ENCODE measurements around the gene PARP12. TPM values are rescaled to one million over a fixed set of nuclear protein-coding genes. Genes with fewer than 3 reads are reported as not detected.

Gene PARP12
- total and polyA plus RNA-seq, 4 donors: 30.0 to 56.8 (median 47.6) TPM

DNA sequence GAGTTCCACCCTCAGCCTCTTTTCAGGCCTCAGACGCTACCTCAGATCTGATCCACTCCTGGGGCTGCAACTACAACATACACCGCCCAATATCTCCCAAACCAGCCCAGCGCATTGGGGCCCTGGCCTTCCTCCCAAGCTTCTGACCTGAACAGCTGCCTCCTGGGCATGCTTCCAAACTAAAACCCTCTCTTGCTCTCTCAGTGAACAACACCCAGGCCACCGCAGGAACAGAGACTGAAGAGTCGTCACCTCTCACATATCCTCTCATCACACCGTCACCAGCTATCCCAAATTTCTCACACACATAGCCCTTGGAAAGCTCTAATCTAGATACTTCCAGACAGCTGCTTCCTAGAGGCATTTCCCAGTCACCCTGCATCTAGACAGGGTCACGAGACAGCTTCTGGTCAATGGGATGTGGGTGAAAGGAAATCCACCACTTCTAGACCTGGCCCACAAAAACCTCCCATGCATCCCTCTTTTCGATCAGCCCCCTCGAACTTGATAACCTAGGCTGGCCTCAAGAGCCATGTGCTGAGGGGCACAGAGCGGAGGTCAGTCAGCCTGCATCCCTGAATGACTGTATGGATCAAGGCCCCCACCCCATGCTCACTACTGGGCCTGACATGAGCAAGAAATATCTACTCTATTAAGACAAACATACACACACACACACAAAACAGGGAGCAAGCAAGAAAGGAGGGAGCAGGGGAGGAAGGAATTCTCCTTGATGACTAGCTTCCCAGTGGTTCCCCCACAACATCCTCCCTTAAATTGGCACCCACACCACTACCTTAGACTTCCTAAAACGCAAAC, 1.8 kb downstream of the PARP12 start:
- peak; percentile 80 to 89 (median 85) for DNase-seq
- Histone ChIP-seq H3K27ac (ENCODE audit: low read depth in 1 of 2, low read length in 1 of 2) (peak overlapping the region; percentile 81 to 99), H3K9ac (ENCODE audit: insufficient read depth in 1 of 2, low read length in 2 of 2) (no peak overlapping the region), H3K4me3 (peak overlapping the region; percentile 94), H3K9me3 (ENCODE audit: control insufficient read depth in 4 of 4, insufficient read depth in 3 of 4, low read length in 3 of 4) (no peaks in the 10 kb centered on the region), H3K36me3 (ENCODE audit: control insufficient read depth in 4 of 4, insufficient read depth in 4 of 4, low read length in 4 of 4) (peaks cover 0 to 9% (median 0%) of the 10 kb centered on the region in 4 donors), H3K27me3 (ENCODE audit: control insufficient read depth in 3 of 3, insufficient read depth in 3 of 3, low read length in 2 of 3) (no peaks in the 10 kb centered on the region), H3K4me1 (ENCODE audit: control insufficient read depth in 5 of 5, insufficient read depth in 5 of 5, low read length in 5 of 5) (peaks cover 5 to 27% (median 10%) of the 10 kb centered on the region in 5 donors)
- ATAC-seq (ENCODE audit: insufficient read depth, low FRiP score): no peak
- TF ChIP-seq, protein P1, sequence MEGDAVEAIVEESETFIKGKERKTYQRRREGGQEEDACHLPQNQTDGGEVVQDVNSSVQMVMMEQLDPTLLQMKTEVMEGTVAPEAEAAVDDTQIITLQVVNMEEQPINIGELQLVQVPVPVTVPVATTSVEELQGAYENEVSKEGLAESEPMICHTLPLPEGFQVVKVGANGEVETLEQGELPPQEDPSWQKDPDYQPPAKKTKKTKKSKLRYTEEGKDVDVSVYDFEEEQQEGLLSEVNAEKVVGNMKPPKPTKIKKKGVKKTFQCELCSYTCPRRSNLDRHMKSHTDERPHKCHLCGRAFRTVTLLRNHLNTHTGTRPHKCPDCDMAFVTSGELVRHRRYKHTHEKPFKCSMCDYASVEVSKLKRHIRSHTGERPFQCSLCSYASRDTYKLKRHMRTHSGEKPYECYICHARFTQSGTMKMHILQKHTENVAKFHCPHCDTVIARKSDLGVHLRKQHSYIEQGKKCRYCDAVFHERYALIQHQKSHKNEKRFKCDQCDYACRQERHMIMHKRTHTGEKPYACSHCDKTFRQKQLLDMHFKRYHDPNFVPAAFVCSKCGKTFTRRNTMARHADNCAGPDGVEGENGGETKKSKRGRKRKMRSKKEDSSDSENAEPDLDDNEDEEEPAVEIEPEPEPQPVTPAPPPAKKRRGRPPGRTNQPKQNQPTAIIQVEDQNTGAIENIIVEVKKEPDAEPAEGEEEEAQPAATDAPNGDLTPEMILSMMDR (IDR thresholded peaks at IDR 0.05; ENCODE audit: control extremely low read depth, extremely low read depth): no peak
- 55 to 66% methylated on average over 11 of the region's 11 CpGs for WGBS, 2 donors

- Histone ChIP-seq H3K36me3 (ENCODE audit: control insufficient read depth in 4 of 4, insufficient read depth in 4 of 4, low read length in 4 of 4) (peaks cover 0 to 13% (median 0%) of the 10 kb centered on the region in 4 donors), H3K27ac (ENCODE audit: low read depth in 1 of 2, low read length in 1 of 2) (peak overlapping the region; percentile 81 to 99), H3K9me3 (ENCODE audit: control insufficient read depth in 4 of 4, insufficient read depth in 3 of 4, low read length in 3 of 4) (no peaks in the 10 kb centered on the region), H3K4me1 (ENCODE audit: control insufficient read depth in 5 of 5, insufficient read depth in 5 of 5, low read length in 5 of 5) (peaks cover 5 to 27% (median 10%) of the 10 kb centered on the region in 5 donors), H3K27me3 (ENCODE audit: control insufficient read depth in 3 of 3, insufficient read depth in 3 of 3, low read length in 2 of 3) (no peaks in the 10 kb centered on the region), H3K9ac (ENCODE audit: insufficient read depth in 1 of 2, low read length in 2 of 2) (no peak overlapping the region), H3K4me3 (no peak overlapping the region)
- 92 to 94% methylated on average over 3 of the region's 3 CpGs for WGBS, 2 donors
- no peak for DNase-seq
- TF ChIP-seq, protein P1 (IDR thresholded peaks at IDR 0.05; ENCODE audit: control extremely low read depth, extremely low read depth): no peak
- ATAC-seq (ENCODE audit: insufficient read depth, low FRiP score): no peak
Observed at GRCh38 chr7:140060243-140060630, 2.5 kb downstream of the PARP12 start.

GRCh38 chr7:140059273-140060242, 3.2 kb downstream of the PARP12 start:
- peaks cover 5 to 27% (median 10%) of the 10 kb centered on the region in 5 donors for H3K4me1 ChIP-seq (ENCODE audit: control insufficient read depth in 5 of 5, insufficient read depth in 5 of 5, low read length in 5 of 5)
- H3K27ac ChIP-seq (ENCODE audit: low read depth in 1 of 2, low read length in 1 of 2): peak overlapping the region; percentile 81 to 99
- no peak overlapping the region for H3K9ac ChIP-seq (ENCODE audit: insufficient read depth in 1 of 2, low read length in 2 of 2)
- TF ChIP-seq, protein P1 (IDR thresholded peaks at IDR 0.05; ENCODE audit: control extremely low read depth, extremely low read depth): no peak
- DNase-seq (peak in 2 of 3 donors; percentile 24 to 26), ATAC-seq (ENCODE audit: insufficient read depth, low FRiP score) (peak; percentile 13)
- H3K9me3 ChIP-seq (ENCODE audit: control insufficient read depth in 4 of 4, insufficient read depth in 3 of 4, low read length in 3 of 4): no peaks in the 10 kb centered on the region
- no peaks in the 10 kb centered on the region for H3K27me3 ChIP-seq (ENCODE audit: control insufficient read depth in 3 of 3, insufficient read depth in 3 of 3, low read length in 2 of 3)
- H3K36me3 ChIP-seq (ENCODE audit: control insufficient read depth in 4 of 4, insufficient read depth in 4 of 4, low read length in 4 of 4): peaks cover 0 to 13% (median 0%) of the 10 kb centered on the region in 4 donors
- no peak overlapping the region for H3K4me3 ChIP-seq
- 74 to 77% methylated on average over 12 of the region's 12 CpGs for WGBS, 2 donors

All from lung (tissue), 12 donors.